Suprapubic skin (tissue), 4 donors: ENCODE measurements around the gene TPD52L1.

Experiments
- CTCF ChIP-seq, 2 donors: fragments of 200-600 bp in 1 of 2; fragments of 450-650 bp in 1 of 2; sonication (generic) in 1 of 2; IDR thresholded peaks; one replicate each; pipeline ENCODE4 v1.5.1; 2016 to 2019; ENCODE audit warnings: antibody characterized with exemption in 2 of 2, mild to moderate bottlenecking in 1 of 2, moderate library complexity in 1 of 2
- EP300 ChIP-seq: sonication (generic); formaldehyde crosslinking; IDR thresholded peaks from one replicate; pipeline ENCODE4 v1.6.1; 2017; ENCODE audit warnings: antibody characterized with exemption
- POLR2AphosphoS5 ChIP-seq, 3 donors: sonication (generic); formaldehyde crosslinking; IDR thresholded peaks; one replicate each; pipeline ENCODE4 v1.6.1; 2017; ENCODE audit warnings: antibody characterized with exemption in 3 of 3

GRCh38 chr6:125230674-125231073, 77.1 kb downstream of the TPD52L1 start:
- TF ChIP-seq CTCF (IDR thresholded peaks at IDR 0.05) (no peak), POLR2AphosphoS5 (IDR thresholded peaks at IDR 0.05) (no peak), EP300 (no peak)
